GM19023 (cell line): Measurements from ENCODE around the gene PTGES3.

Source experiments
- ATAC-seq: cut with Tn5 transposase; IDR thresholded peaks from one replicate; pipeline ENCODE4 v1.9.1; 2021; ENCODE audit warnings: mild to moderate bottlenecking, moderate library complexity; ENCODE audit not compliant: unreplicated experiment

PTGES3 gene

DNA sequence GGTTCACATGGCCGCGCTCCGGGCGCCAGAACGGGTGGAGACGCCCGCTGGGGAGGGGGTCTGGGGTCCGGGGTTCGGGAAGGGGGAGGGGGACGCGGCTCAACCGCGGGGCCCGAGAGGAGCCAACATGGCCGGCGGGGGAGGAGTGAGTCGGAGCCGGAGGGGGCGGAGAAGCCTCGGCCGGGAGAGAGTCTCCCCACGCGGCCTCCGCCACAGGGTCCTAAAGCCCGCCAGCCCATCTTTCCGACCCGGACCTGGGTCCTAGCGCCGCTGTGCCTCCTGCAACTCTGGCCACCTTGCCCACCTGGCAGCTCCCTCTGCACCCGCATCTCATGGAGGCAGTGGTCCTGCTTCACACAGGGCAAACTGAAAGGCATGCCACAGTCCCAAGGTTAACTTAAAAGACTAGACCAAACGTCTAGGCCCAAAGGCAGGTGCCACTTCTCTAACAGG, 57.9 kb downstream of the PTGES3 start, which contains the start of gene BAZ2A:
BAZ2A (minus strand) TSS at position 147 of the 453 bp plus-strand sequence. CDS start 12,796 bp downstream, outside the sequence.
- peak; percentile 61 for ATAC-seq

DNA sequence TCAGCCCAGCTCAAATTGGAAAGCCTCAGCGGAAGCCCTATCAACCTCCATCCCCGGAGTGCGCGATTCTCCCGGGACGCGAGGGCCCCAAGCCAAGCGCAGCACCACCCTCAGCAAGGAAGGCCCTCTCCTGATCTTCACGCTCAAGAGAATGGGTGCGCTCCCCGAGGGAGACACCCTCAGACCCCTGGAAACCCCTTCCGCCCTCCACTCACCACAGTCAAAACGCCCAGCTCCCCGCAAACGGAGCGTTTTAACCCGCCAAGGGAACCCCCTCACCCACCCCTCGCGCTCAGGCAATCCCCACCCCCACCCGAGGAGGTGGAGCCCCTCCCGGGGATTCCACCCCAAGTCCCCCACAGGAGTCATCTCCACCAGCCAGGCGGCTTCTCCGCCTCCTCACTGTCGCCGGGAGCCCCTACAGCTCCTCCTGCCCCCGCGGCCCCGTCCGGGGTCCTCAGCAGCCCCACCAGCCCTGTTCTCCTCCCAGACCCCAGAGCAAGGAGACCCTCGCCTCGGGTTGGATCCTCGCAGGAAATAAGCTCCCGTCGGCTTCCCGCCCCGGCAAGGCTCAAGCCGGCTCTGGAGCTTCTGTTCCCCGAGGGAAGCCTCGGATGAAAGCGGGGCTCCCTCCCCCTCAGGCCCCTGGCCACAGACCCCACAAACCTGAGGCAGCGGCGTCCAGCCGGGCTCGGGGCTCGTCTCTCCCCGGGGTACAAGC, 58.5 kb downstream of the PTGES3 start:
- peak; percentile 0 for ATAC-seq

DNA sequence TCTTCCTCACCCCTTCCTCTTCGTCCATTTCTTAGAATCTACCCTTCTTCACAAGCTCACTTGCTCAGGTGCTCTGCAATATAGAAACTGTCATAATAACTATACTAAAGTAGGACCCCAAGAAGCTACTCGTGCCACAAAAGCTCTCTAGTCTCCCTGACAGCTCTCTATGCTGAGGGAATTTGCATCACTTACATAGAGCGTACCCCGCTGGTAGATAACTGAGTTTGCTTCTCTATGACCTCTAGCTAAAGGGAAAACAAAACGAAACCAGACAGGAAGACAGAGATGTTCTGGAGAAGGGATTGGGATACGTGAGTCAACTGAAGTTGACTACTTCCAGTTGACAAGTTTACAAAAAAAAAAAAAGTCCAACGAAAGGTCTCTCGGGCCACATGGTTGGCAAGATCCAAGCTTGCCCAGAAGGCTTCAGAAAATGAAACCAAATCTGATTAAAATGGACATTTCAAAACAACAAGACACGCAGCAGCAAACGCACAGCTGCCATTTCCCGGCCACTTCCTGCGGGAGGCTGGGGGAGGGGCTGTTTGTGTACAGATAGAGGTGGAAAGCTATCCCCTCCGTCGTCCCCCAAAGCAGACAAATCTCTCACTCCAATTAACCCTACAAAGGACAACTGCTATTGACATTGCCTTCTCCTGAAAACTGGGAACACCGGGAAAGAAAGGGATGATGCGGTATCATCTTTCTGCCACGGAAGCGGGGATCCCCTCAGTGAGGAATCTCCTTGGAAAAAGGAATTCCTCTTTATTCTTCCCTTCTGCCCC, 59.2 kb downstream of the PTGES3 start:
- ATAC-seq: no peak

DNA sequence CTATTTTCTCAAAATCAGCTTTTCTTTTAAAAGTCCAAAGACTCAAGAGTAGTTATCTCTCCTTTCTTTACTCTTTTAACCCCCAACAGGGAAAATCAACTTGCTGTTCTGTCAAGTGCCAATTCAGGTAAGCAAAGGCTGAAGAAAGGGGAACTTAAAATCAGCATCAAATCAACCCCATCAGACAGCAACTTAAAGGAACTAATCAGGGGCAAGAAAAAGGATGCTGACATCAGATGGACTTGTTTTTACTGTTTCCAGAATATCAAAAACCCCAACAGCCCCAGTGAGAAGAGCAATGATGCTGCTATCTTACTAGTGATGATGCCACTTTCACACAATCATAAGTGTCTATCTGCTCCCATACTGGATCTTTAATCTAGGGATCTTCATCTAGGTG, 61.4 kb downstream of the PTGES3 start:
- ATAC-seq: no peak

DNA sequence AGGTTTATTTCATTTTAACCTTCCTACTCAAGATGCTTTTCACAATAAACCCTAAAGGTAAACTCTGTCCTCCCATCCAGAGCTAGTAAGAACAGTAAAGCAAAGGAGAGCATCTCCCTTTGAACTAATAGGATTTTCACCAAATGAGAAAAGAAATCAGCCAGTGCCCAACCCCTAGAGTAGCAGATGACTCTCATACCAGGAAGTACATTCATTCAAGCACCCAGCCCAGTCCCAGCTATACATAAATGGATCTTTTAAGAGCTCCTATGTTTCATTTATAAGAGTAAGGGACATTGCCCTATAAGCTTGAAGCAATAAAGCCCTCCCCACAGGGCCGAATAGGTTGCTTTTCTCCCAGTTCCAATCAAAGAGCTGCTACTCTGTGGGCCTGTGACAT, 65.5 kb downstream of the PTGES3 start:
- no peak for ATAC-seq

DNA sequence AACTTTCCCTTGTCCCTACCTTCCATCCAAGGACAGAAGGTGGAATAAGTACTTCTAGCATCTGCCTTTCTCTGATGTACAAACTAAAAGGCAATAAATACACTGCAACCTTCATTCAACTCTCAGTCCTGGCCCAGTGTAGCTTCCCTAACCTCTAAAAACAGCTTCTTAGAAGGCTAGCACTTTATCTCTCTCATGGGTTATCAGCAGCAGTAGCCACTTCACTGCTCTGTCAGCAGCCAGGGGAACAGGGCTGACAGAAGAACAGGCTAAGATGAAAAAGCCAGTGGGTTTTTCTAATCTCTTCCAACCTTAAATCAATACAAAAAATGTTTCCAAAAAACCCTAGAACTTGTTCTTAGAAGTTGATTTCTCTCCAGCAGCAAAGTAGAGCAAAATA, 71.2 kb downstream of the PTGES3 start:
- ATAC-seq: no peak

DNA sequence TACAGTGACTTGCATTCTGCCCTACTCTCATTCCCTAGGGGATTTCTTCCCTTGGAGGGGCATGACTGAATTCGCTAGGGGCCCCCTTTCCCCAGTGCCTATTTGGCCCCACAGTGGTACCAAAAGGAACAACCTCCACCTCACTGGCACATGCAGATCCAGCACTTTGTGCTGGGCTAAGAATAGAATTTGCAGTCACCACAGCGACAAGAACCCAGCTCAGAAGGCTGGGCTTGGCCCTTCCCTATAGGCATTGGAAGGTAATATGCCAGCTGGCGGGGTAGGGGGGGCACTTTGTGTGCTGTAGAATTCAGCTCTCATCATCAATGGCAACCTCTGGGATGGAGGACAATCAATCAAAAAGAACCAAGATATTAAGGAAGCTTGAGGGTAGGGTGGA, 71.8 kb downstream of the PTGES3 start:
- ATAC-seq: no peak

DNA sequence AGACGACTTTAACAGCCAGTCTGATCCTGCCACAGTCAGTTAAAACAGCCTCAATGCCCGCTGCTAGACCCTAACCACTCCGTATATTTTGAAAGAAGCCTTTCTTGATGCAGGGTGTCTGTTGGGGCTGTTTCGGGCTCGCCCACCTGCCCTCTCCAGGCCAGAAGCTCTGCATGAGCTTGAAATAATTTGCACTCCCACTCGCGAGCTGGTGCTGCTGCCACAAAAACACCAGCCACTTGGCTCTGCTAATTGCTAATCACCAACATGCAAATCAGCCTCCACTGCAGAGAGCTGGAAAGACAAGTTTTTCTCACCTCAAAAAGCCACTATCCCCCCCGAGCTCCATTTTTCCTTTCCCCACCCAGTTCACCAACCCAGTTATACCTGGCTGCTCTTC, 73.5 kb downstream of the PTGES3 start:
- no peak for ATAC-seq
